DMS153 treated with DMSO at 0.1 percent for 48 hours (cell line): ENCODE measurements around the gene POMZP3.
"Not testable (repeated sequence)": the region's sequence is repeated elsewhere in the genome, so short reads cannot be mapped to it uniquely, and the experiment has no call there.

Experiments used
- DNase-seq: peaks from one replicate; lab custom pipeline; 2025; ENCODE audit not compliant: unreplicated experiment; lab: John Stamatoyannopoulos, UW

The POMZP3 gene

DNA sequence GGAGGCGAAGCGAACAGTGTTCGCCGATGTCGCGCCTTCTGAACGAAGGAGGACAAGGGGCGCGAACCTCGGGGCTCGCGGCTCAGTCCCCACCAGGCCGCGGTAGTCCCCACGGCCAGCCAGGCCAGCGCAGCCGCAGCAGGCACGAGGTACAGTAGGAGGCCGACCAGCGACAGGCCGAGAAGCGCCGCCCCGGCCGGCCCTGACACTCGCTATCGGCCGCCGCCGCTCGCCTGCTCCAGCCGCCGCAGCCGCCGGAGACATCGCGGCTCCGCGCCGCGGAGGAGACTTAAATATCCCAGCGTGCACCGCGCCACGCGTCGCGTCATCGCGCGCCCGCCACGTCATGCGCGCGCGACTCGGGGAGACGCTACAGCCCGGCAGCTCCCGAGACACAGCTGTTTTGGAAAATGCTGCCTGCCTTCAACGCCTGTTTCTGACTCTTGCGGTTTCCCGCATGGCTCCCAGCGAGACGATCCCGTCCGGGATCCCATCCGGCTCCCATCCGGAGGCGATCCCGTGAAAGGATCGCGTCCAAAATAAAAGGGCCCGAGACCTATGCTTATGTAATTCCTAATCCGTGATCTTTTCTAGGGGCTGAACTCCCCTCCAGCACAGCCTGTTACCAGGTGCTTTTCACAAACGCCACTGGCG is at the start of gene POMZP3:
Gene POMZP3, minus strand, starts transcription at position 291 of the 654 bp plus-strand sequence. CDS start 1,215 bp downstream, outside the sequence.
- DNase-seq, result not testable (repeated sequence)

DNA sequence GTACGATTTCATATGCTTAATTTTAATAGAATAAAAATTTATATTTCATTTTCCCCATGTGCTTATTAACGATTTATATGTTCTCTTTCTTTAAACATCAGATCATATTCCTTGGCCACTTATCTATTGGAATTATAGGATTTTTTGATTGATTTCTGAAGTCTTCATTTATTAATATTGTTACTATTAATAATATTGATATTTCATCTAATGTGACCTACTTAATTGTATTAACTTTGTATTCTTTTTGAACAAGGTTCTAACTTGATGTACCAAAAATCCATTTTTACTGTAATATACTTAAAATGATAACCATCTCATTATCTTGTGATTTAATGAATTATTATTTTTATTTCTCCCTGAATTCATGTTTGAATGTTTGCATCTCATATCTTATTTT is 48.7 kb upstream of the POMZP3 start:
- not testable (repeated sequence) for DNase-seq

DNA sequence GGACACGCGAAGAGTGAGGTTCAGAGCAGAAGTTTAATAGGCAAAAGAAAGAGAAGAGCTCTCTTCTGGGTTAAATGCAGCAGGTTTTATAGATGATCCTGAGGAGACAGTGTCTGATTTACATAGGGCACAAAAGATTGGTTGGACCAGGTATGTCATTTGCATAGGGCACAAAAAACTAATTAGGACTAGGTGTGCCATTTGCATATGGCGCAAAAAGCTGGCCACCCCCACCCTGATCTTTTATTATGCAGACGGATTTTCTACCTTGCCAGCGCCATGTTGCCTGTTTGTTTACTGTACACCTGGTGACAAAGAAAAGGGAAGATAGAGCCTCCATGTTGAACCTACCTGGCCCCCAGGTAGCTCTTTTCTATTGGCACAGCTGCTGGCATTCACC is 46.3 kb upstream of the POMZP3 start:
- not testable (repeated sequence) for DNase-seq

DNA sequence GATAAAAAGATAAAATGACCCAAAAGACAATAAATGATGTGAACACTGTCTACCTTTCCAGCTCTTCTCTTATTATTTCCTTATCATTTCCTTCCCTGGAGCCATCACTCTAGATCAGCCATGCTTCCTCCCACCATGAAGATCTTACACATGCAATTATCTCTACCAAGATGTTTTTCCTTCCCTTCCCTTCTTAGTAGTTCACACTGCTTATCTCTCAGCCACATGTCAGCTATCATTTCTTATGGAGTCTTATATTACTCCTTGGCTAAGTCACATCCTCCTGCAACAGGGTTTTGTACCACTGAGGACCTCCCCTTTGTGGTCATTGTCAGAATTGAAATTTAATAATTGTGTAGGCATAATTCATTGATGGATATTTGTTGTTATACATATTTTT is 32.1 kb upstream of the POMZP3 start:
- DNase-seq, result not testable (repeated sequence)

DNA sequence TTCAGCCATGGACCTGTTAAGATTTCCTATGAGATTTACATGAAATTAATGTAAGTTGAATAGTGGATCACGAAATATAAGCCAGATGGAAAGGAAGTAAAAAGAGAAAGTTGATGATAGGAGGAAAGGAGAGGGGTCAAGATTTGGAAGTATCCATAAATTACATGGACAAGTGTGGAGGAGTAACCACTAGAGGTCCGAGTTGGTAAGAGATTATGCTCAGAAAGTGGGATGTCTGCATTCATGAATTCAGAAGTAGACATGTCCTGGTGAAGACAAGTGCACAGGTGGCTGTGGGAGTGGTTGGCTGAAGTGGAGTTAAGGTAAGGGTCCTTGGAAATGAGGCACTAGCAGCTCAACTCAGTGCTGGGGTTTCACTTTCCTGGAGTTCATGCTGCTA is 29.3 kb upstream of the POMZP3 start:
- DNase-seq, result not testable (repeated sequence)

DNA sequence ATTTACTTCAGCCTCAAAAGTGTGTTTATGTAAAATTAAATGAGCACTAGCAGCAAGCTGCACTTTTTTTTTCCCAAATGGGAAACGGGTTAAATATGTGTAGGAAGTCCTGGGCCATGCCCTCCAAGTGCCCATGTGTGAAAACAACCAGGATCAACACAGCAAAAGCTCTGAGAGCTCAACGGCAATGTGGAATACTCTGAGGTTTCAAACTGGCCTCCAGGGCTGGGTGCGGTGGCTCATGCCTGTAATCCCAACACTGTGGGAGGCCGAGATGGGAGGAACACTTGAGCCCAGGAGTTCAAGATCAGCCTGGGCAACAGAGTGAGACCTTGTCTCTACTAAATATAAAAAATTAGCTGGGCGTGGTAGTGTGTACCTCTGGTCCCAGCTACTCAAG is 15.5 kb upstream of the POMZP3 start:
- DNase-seq, result not testable (repeated sequence)

DNA sequence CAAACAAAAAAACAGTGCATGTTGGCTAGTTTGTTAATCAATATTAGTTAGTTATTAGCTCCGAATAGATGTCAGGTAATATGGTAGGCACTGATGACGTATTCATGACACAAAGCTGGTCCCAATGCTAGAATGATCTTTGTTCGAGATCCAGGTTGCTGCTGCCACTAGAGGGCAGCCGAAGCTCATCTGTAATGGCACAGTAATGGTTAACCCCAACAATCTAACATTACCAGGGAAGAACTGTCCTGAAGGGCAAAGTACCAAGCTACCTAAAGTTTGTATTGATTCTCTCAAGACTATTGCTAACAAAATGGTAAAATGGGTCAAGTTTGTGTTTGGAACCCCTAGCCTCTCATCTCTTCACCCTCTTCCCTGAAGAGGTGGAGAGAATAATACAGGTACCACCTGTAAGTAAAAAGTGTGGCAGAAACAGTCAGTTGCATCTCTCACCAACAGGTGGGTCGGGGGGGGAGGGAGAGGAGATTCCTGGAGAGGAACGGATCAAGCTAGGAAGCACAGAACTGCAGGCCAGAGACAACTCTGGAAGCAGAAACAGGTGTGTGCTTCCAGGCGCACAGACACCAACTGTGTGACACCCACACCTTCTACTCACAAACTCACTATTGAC is 10.1 kb upstream of the POMZP3 start:
- not testable (repeated sequence) for DNase-seq

DNA sequence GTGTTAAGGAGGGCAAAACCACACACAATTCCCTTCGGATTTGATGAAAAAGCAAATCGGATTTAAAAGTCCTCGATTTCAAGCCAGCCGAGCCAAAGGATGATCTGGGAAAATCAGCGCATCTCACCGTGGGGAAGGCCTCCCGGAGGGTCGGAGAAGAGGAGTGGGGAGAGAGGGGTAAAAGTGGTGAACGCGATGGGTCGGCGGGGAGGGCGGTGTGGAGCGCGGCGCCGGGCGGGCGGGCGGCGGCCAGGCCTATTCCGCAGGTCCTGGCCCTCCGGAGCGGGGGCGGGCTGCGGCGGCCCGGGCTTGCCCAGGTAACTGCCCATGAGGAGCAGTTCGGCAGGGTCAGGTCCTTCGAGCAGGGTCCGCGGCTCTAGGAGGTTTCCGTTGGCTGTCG is 498 bp downstream of the POMZP3 start:
- DNase-seq, result not testable (repeated sequence)

DNA sequence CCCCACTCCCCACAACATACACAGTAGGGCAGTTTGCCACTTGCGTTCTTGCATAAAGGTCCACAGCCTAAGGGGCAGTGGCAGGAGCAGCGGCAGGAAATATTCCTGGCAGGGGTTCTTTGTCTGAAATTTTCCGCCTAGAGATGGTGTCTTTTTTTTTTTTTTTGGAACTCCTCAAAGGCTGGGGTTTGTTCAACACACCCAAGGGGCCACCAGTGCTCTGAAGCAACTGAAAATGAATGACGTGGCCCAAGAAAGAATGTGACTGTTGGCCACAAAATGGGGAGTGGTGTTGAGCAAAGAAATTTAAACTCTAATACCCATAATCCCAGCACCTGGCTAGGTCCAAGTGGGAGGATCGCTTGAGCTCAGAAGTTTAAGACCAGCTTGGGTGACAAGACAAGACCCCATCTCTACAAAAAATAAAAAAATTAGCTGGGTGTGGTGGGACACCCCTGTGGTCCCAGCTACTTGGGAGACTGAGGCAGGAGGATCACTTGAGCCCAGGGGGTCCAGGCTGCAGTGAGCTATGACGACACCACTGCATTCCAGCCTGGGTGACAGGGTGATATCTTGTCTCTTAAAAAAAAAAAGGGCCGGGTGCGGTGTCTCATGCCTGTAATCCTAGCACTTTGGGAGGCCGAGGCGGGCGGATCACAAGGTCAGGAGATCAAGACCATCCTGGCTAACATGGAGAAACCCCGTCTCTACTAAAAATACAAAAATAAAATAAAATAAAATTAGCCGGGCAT is 7.5 kb downstream of the POMZP3 start:
- not testable (repeated sequence) for DNase-seq

DNA sequence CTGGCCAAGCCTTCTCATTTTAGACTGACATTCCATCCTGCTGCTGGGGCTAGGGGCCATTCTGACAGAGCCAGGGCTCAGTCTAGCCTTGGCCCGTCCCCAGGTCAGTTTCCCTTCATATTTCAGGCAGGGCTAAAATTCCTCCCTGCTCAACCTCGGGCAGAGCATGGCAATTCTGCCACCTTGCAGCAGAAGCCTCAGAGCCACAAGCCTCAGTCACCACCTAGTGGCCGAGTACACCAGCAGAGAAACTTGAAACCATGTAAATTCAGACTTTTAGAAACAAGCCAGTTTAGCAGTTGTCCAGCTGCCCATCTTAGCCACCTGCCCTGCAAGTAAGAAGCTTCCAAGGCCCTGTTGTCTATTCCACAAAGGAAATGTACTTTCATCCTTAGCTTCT is 13.3 kb downstream of the POMZP3 start:
- DNase-seq, result not testable (repeated sequence)

DNA sequence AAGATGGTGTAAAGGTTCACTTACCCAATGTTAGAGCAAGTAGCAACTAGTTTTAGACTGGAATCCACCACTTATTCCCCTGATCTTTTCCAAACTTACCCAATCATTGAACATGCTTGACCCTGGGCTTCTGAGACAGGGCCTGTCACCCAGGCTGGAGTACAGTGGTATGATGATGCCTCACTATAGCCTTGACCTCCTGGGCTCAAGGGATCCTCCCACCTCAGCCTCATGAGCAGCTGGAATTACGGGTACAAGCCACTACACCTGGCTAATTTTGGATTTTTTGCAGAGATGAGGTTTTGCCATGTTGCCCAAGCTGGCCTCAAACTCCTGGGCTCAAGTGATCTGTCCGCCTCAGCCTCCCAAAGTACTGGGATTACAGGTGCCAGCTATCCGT is 14.8 kb downstream of the POMZP3 start:
- DNase-seq, result not testable (repeated sequence)

DNA sequence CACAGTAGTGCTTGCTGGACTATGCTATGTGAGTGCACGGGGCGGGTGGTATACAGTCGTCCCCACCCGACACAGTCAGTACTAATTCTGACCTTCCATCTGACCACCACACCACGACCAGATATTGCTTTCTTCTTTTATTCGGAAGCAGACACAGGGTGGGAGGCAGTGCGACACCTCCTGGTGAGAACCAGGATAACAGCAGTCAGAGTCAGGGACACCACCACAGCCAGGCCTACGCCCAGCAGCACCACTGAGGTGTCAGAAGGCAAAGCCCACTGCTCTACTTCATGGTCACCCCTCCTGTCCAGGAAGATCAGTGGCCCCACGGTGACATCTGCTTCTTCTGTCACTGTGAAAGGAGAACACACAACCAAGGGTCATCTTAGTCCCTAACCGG is 17.2 kb downstream of the POMZP3 start:
- not testable (repeated sequence) for DNase-seq

DNA sequence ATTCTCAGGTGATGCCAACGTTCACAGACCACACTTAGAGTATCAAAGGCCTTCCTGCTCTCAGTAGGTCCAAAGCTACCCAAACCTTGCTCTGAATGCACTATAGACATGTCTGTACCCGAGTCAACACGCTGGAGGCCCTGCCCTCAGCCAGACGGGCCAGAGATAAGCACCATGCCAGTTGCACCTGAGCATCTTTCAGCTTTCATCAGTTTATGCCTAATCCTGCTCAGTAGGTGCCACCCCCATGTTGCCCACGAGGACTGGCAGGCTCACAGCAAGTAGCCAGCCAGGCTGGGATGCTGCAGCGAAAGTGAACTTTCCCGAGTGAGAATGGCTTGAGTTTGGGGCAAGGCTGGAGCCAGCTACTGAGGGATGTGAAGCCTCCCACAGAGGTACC is 18.6 kb downstream of the POMZP3 start:
- not testable (repeated sequence) for DNase-seq

DNA sequence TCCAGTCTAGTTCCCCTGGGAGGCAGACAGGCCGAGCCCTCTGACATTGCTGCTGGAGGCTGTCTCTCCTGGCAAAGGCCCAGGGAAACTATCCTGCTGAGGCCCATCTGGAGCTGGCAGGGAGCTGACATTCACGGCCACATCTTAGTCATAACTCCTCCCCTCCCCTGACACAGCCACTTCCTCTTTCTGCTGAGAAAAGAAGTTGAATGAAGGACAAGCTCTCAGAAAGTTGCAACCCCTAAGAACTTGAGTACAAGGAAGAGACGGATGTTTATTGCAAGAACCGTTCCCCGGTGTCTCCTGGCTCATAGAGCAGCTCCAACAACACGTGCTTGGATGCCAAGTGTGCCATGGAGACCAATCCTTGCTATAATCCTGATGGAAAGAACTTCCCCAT is 21.1 kb downstream of the POMZP3 start:
- DNase-seq, result not testable (repeated sequence)

DNA sequence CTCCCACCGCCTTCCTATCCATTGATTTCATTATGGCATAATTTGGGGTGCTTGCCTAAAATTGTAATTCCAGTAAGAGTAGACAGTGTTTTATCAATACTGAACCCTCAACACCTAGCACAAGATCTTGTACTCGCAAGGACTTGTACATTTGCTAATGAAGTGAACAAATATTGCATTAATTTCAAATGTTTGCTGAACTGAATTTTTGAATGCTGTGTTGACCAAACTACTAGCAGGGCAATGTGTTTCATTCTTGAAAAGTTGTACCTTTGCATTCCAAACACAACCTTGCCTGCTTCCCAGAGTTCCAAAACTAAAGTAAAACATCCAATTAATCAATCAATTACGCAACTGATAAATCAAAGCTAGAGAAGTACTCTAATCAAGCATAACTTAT is 26.4 kb downstream of the POMZP3 start:
- not testable (repeated sequence) for DNase-seq

DNA sequence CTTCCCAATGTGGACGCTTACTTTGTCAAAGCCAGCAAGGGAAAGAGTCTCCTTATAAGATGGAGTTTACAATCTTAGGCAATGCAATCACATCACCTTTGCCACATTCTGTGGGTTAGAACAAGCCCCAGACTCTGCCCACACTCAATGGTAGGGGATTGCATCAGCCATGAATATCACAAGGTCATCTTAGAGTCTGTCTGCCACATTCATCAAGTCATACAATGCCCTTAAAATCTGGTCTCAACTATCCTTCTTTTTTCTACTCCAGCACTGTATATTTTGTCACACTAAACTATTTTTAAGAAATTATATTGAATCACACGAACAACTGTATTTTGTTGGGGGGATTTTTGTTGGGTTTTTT is 27.0 kb downstream of the POMZP3 start:
- DNase-seq, result not testable (repeated sequence)

DNA sequence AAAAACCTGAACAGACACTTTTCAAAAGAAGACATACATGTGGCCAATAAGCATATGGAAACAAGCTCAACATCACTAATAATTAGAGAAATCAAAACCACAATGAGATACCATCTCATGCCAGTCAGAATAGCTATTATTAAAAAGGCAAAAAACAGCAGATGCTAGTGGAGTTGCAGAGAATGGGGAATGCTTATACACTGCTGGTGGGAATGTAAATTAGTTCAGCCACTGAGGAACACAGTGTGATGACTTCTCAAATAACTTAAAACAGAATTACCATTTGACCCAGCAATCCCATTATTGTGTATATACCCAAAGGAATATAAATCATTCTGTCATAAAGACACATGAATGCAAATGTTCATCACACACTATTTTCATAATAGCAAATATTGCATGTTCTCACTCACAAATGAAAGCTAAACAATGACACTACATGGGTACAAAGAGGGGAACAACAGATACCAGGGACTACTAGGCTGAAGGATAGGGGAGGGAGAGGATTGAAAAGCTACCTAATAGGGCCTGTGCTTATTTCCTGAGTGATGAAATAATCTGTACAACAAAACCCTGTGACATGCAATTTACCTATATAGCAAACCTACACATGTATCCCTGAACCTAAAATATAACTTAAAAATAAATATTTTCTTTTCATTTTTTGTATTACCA is 28.4 kb downstream of the POMZP3 start:
- not testable (repeated sequence) for DNase-seq

DNA sequence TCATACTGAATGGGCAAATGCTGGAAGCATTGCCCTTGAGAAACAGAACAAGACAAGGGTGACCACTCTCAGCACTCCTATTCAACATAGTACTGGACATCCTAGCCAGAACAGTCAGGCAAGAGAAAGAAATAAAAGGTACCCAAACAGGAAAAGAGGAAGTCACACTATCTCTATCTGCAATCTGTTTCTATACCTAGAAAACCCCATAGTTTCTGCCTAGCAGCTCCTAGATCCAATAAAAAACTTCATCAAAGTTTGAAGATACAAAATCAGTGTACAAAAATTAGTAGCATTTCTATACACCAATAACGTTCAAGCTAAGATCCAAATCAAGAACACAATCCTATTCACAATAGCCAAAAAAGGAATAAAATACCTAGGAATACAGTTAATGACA is 29.8 kb downstream of the POMZP3 start:
- not testable (repeated sequence) for DNase-seq

DNA sequence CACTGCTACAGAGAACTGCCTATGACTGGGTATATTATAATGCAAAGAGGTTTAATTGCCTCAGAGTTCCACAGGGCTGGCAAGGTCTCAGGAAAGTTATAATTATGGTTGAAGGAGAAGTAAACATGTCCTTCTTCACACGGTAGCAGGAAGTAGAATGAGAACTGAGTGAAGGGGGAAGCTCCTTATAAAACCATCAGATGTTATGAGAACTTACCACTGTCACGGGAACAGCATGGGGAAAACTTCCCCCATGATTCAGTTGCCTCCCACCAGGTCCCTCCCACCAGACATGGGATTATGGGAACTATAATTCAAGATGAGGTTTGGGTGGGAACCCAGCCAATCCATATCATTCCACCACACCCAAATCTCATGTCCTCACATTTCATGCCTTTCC is 34.4 kb downstream of the POMZP3 start:
- DNase-seq, result not testable (repeated sequence)

DNA sequence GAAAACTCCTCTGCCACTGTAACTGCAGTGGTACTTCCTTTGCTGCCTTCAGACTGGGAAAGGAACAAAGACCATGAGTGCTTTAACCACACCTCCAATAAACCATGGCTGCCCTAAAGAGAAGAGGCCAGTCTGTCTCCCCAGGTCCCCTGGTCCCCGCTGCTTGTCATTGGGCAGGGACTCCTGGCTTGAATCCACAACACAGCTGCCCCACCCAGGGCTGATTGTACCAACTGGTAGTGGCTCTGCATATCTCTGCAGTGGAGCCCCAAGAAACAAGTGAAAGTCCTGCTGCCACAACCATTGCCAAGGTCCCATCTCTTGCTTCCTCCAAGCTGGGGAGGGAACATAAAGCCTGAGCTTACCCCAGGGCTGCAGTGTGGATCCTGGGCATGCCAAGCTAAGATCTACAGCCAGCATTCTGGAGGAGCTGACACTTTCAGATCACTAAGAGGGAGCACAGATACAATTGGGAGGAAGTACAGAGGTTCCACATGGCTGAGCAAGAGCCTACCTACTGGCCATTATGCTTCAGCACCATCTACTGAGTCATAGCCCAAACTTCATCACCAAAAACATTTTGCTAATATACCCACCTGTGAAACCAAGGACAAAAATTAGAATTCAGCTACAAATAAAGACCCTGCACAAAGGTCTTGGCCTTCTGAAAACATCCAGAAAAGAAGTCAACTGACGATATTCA is 35.3 kb downstream of the POMZP3 start:
- not testable (repeated sequence) for DNase-seq

DNA sequence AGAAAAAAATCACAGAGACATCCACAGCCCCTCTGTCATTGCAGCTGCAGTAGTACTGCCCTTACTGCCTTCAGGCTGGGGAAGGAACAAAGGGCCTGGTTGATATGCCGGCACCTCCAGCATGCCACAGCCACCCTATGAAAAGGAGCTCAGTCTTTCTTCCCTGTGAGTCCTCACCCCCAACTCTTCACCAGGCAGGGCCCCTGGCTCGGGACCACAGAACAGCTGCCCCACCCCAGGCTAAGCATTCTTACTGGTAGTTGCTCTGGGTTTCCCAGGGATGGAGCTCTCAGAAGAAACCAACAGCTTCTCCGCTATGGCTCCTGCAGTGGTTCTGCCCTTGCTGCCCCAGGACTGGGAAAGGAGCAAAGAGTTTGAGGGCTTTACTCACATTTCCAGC is 36.0 kb downstream of the POMZP3 start:
- DNase-seq, result not testable (repeated sequence)
